B cell (primary cell): ENCODE data around the gene ADGRF5. TPM values are rescaled to one million over a fixed set of nuclear protein-coding genes. Genes with fewer than 3 reads are reported as not detected.

ENCODE experiments used
- ATAC-seq: fragments of 200-7000 bp; cut with Tn5 transposase; one replicate; pipeline ENCODE4 v1.10.0; 2021; ENCODE audit warnings: low read depth, mild to moderate bottlenecking, moderate number of reproducible peaks, moderate library complexity
- CTCF ChIA-PET: fragments of 350-600 bp; sonication (Branson Sonifier 250); formaldehyde crosslinking; loops from one replicate; lab custom pipeline; 2021; ENCODE audit warnings: antibody characterized with exemption, inconsistent platforms; lab: Charles Lee
- POLR2A ChIA-PET: fragments of 350-600 bp; sonication (Branson Sonifier 250); formaldehyde crosslinking; loops from one replicate; lab custom pipeline; 2021; ENCODE audit warnings: antibody characterized with exemption; lab: Charles Lee
- DNase-seq: peaks from one replicate; pipeline ENCODE4 v3.0.0; 2013
- H2AFZ ChIP-seq: 2 replicates; pipeline ENCODE4 v1.6.1; 2012; ENCODE audit warnings: mild to moderate bottlenecking, low read depth, low read length; ENCODE audit not compliant: insufficient read depth, poor library complexity, severe bottlenecking
- H3K27ac ChIP-seq, 2 donors: 1 replicate in 1 of 2; 2 replicates in 1 of 2; pipeline ENCODE4 v1.5.1; 2012 to 2013; ENCODE audit warnings: low read length in 2 of 2, mild to moderate bottlenecking in 2 of 2, moderate library complexity in 1 of 2
- H3K27me3 ChIP-seq, 4 experiments: fragments of 200-600 bp in 1 of 4; sonication (generic) in 1 of 4; replicated peaks in 1 of 4; 1 replicate in 2 of 4; 2 replicates in 2 of 4; pipeline versions ENCODE4 v1.6.1 to v1.7.0; 2013 to 2016; ENCODE audit warnings: low read length in 3 of 4, mild to moderate bottlenecking in 2 of 4, mixed read lengths in 1 of 4, moderate library complexity in 1 of 4; ENCODE audit not compliant: insufficient read depth in 4 of 4, control insufficient read depth in 3 of 4; ENCODE audit errors: control extremely low read depth in 1 of 4
- H3K36me3 ChIP-seq, 2 experiments: replicated peaks in 1 of 2; 1 replicate in 1 of 2; 2 replicates in 1 of 2; pipeline versions ENCODE4 v1.6.1 to v1.7.1; 2013; ENCODE audit warnings: low read length in 1 of 2; ENCODE audit not compliant: insufficient read depth in 2 of 2, control insufficient read depth in 1 of 2; ENCODE audit errors: control extremely low read depth in 1 of 2, extremely low read depth in 1 of 2
- H3K4me1 ChIP-seq, 2 donors: fragments of 200-600 bp in 1 of 2; sonication (generic) in 1 of 2; 1 replicate in 1 of 2; 2 replicates in 1 of 2; pipeline versions ENCODE4 v1.5.1 to v1.6.1; 2013 to 2017; ENCODE audit warnings: low read length in 2 of 2; ENCODE audit not compliant: control insufficient read depth in 2 of 2, insufficient read depth in 2 of 2
- H3K4me2 ChIP-seq: replicated peaks from 2 replicates; pipeline ENCODE3; 2012; ENCODE audit warnings: mild to moderate bottlenecking, low read depth, low read length; ENCODE audit not compliant: poor library complexity, severe bottlenecking
- H3K4me3 ChIP-seq, 5 experiments: fragments of 200-600 bp in 1 of 5; sonication (generic) in 1 of 5; 1 replicate in 3 of 5; 2 replicates in 2 of 5; pipeline versions ENCODE4 v1.5.1 to v1.7.0; 2011 to 2016; ENCODE audit warnings: low read length in 4 of 5, mild to moderate bottlenecking in 4 of 5, low read depth in 2 of 5, control low read depth in 1 of 5, moderate library complexity in 1 of 5; ENCODE audit not compliant: insufficient read depth in 1 of 5; ENCODE audit errors: control extremely low read depth in 1 of 5, extremely low read depth in 1 of 5
- H3K79me2 ChIP-seq: fragments of 200-600 bp; sonication (generic); one replicate; pipeline ENCODE4 v1.6.0; 2016; ENCODE audit warnings: low read length; ENCODE audit not compliant: control insufficient read depth, insufficient read depth
- H3K9ac ChIP-seq: fragments of 200-600 bp; sonication (generic); 2 replicates; pipeline ENCODE4 v1.6.1; 2017; ENCODE audit warnings: mild to moderate bottlenecking, low read length, moderate library complexity
- H3K9me3 ChIP-seq, 3 donors: one replicate each; pipeline versions ENCODE4 v1.6.1 to v1.7.1; 2013; ENCODE audit warnings: low read length in 2 of 3; ENCODE audit not compliant: control insufficient read depth in 2 of 3, insufficient read depth in 1 of 3; ENCODE audit errors: control extremely low read depth in 1 of 3
- H4K20me1 ChIP-seq: 2 replicates; pipeline ENCODE4 v1.6.0; 2012; ENCODE audit warnings: mild to moderate bottlenecking, low read length; ENCODE audit not compliant: insufficient read depth, control insufficient read depth, poor library complexity, severe bottlenecking
- H3K27ac Mint-ChIP-seq: one replicate; pipeline ENCODE4 v1.8.0; 2021; ENCODE audit warnings: mixed read lengths
- H3K27me3 Mint-ChIP-seq: one replicate; pipeline ENCODE4 v1.8.0; 2021; ENCODE audit warnings: mixed read lengths
- H3K4me1 Mint-ChIP-seq: one replicate; pipeline ENCODE4 v1.8.0; 2021; ENCODE audit warnings: mixed read lengths
- H3K4me3 Mint-ChIP-seq: one replicate; pipeline ENCODE4 v1.8.0; 2021; ENCODE audit warnings: mixed read lengths
- H3K9me3 Mint-ChIP-seq: one replicate; pipeline ENCODE4 v1.8.0; 2022; ENCODE audit warnings: mixed read lengths; ENCODE audit not compliant: insufficient read depth
- EZH2 ChIP-seq: IDR thresholded peaks from 2 replicates; pipeline ENCODE4 v1.6.1; 2012; ENCODE audit warnings: borderline replicate concordance, low read depth, mild to moderate bottlenecking, moderate library complexity, low read length; ENCODE audit not compliant: insufficient read depth, poor library complexity, severe bottlenecking
- WGBS: methylation state at CpG from one replicate; pipeline ENCODE4 v1.1.5; 2013; ENCODE audit warnings: missing lambda C conversion rate; ENCODE audit not compliant: insufficient coverage; 5-methylcytosine and 5-hydroxymethylcytosine counted together
- intact Hi-C: fragments of 100-400 bp; cut with micrococcal nuclease; formaldehyde crosslinking; loops from one replicate; pipeline ENCODE4 v1.10.0; 2022
- polyA plus RNA-seq: library from polyadenylated mRNA; depleted of rRNA; stranded (reverse); fragments of >200 nt; gene quantifications from 2 replicates; pipeline ENCODE4 v1.2.3, GENCODE V29; 2012
- total RNA-seq, 2 donors: library from RNA; stranded (reverse); fragments of 120-200 nt in 1 of 2; gene quantifications; 1 replicate in 1 of 2; 2 replicates in 1 of 2; pipeline versions ENCODE4 v1.2.3 to v1.2.4, GENCODE V29; 2013 to 2022
- TF ChIP-seq, protein P1 (sequence below): fragments of 200-600 bp; IDR thresholded peaks from one replicate; pipeline ENCODE4 v1.8.0; 2022; ENCODE audit warnings: antibody characterized with exemption, mild to moderate bottlenecking

The ADGRF5 gene
- total and polyA plus RNA-seq, 2 donors (not counting 1 experiment from before 2014, with no cell fraction given): not detected

DNA sequence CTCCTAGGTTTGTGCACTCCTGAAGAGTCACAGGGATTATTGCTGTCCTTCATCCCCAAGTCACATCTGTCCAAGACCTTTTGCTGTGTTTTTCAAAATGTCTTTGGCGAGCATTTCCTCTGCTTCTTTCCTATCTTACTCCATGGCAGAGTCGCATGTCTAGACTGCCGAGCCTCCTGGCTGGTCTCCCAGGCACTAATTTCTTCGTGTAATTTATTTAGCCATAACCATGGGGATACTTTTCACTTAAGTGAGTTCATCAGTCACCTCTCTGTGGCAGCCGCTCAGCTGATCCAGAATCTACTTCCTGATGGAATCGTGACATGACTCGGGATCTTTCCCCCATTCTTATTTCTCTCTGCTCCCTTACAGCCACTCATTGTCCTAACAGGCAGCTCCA lies 25.8 kb downstream of the ADGRF5 start:
- Histone ChIP-seq H3K79me2 (no peaks in the 10 kb centered on the region), H3K4me3 (no peak overlapping the region), H3K27ac (no peak overlapping the region), H3K27me3 (no peaks in the 10 kb centered on the region), H3K36me3 (no peaks in the 10 kb centered on the region), H3K9ac (no peak overlapping the region), H3K9me3 (no peaks in the 10 kb centered on the region), H2AFZ (no peak overlapping the region), H3K4me2 (no peak overlapping the region), H4K20me1 (no peaks in the 10 kb centered on the region), H3K4me1 (no peaks in the 10 kb centered on the region)
- Mint-ChIP-seq H3K9me3 (no peaks in the 10 kb centered on the region), H3K4me1 (no peaks in the 10 kb centered on the region), H3K27ac (no peak overlapping the region), H3K27me3 (peaks cover 13% of the 10 kb centered on the region), H3K4me3 (no peak overlapping the region)
- DNase-seq (no peak), ATAC-seq (no peak)
- intact Hi-C loops: no loop called here
- TF ChIP-seq EZH2: no peak
- TF ChIP-seq, protein P1, sequence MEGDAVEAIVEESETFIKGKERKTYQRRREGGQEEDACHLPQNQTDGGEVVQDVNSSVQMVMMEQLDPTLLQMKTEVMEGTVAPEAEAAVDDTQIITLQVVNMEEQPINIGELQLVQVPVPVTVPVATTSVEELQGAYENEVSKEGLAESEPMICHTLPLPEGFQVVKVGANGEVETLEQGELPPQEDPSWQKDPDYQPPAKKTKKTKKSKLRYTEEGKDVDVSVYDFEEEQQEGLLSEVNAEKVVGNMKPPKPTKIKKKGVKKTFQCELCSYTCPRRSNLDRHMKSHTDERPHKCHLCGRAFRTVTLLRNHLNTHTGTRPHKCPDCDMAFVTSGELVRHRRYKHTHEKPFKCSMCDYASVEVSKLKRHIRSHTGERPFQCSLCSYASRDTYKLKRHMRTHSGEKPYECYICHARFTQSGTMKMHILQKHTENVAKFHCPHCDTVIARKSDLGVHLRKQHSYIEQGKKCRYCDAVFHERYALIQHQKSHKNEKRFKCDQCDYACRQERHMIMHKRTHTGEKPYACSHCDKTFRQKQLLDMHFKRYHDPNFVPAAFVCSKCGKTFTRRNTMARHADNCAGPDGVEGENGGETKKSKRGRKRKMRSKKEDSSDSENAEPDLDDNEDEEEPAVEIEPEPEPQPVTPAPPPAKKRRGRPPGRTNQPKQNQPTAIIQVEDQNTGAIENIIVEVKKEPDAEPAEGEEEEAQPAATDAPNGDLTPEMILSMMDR: no peak
- ChIA-PET POLR2A (no interaction called here), CTCF (no interaction called here)
- WGBS: 97% methylated on average over 7 of the region's 7 CpGs

DNA sequence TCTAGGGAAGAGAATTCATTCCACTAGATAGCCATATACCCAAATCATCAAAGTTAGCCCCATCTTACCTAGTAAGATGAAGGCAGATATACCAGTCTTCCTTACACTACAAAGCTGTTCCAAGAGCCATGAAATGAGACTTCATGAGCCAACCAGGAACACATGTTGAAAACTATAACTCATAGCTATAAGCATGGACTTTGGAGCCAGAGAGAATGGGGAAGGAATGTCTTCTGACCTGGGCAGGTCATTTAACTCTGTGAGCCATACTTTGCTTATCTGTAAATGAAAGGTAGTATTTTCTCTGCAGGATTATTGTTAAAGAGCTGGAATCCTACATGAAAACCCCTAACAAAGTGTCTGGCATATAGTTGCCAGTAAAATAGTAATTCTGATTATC lies 27.3 kb downstream of the ADGRF5 start:
- Histone ChIP-seq H3K27me3 (no peaks in the 10 kb centered on the region), H3K79me2 (no peaks in the 10 kb centered on the region), H3K27ac (no peak overlapping the region), H2AFZ (no peak overlapping the region), H4K20me1 (no peaks in the 10 kb centered on the region), H3K9ac (no peak overlapping the region), H3K4me2 (no peak overlapping the region), H3K4me1 (no peaks in the 10 kb centered on the region), H3K4me3 (no peak overlapping the region), H3K36me3 (no peaks in the 10 kb centered on the region), H3K9me3 (no peaks in the 10 kb centered on the region)
- no peaks in the 10 kb centered on the region for H3K9me3 Mint-ChIP-seq
- intact Hi-C loops: no loop called here
- H3K4me3 Mint-ChIP-seq: no peak overlapping the region
- ChIA-PET CTCF (no interaction called here), POLR2A (no interaction called here)
- no peak for TF ChIP-seq EZH2
- no peak for DNase-seq
- peaks cover 9% of the 10 kb centered on the region for H3K27me3 Mint-ChIP-seq
- H3K4me1 Mint-ChIP-seq: no peaks in the 10 kb centered on the region
- no peak overlapping the region for H3K27ac Mint-ChIP-seq
- ATAC-seq: no peak
